Neural cell (in vitro differentiated cells): ENCODE measurements around the gene DCN. TPM values are rescaled to one million over a fixed set of nuclear protein-coding genes. Genes with fewer than 3 reads are reported as not detected.

Source experiments
- H2AFZ ChIP-seq: fragments of 200-600, 300-800 bp; sonication (generic), shearing (Covaris generic); 2 replicates; pipeline ENCODE4 v1.6.0; 2014; ENCODE audit warnings: low read depth, mild to moderate bottlenecking, antibody characterized with exemption, low read length, moderate library complexity
- H3F3A ChIP-seq: fragments of 200-600 bp; shearing (Covaris generic); 2 replicates; pipeline ENCODE4 v1.6.1; 2016; ENCODE audit warnings: mild to moderate bottlenecking, moderate library complexity, mixed read lengths, antibody characterized with exemption, low read length; ENCODE audit not compliant: insufficient read depth, poor library complexity, severe bottlenecking
- H3K27ac ChIP-seq: fragments of 200-600, 300-800 bp; sonication (generic), shearing (Covaris generic); 2 replicates; pipeline ENCODE4 v1.5.1; 2014; ENCODE audit warnings: mild to moderate bottlenecking, low read length, moderate library complexity
- H3K27me3 ChIP-seq: fragments of 300-800, 200-600 bp; sonication (generic), shearing (Covaris generic); 2 replicates; pipeline ENCODE4 v1.6.0; 2014; ENCODE audit warnings: mild to moderate bottlenecking, low read depth, low read length, moderate library complexity; ENCODE audit not compliant: insufficient read depth
- H3K36me3 ChIP-seq: fragments of 300-800, 200-600 bp; sonication (generic), shearing (Covaris generic); 2 replicates; pipeline ENCODE4 v1.5.1; 2014; ENCODE audit warnings: mild to moderate bottlenecking, antibody characterized with exemption, low read length, moderate library complexity; ENCODE audit not compliant: insufficient read depth
- H3K4me2 ChIP-seq: fragments of 300-800, 200-600 bp; sonication (generic), shearing (Covaris generic); 2 replicates; pipeline ENCODE4 v1.6.0; 2014; ENCODE audit warnings: mild to moderate bottlenecking, low read length
- H3K4me3 ChIP-seq: fragments of 300-800, 200-600 bp; sonication (generic), shearing (Covaris generic); 2 replicates; pipeline ENCODE4 v1.5.1; 2014; ENCODE audit warnings: mild to moderate bottlenecking, low read length, moderate library complexity
- H3K79me2 ChIP-seq: fragments of 200-600 bp; shearing (Covaris generic); replicated peaks from 2 replicates; pipeline ENCODE4 v1.6.0; 2014; ENCODE audit warnings: mild to moderate bottlenecking, low read length, moderate library complexity; ENCODE audit not compliant: insufficient read depth
- H3K9ac ChIP-seq: fragments of 300-800, 200-600 bp; sonication (generic), shearing (Covaris generic); 2 replicates; pipeline ENCODE4 v1.6.1; 2016; ENCODE audit warnings: mild to moderate bottlenecking, low read length, mixed read lengths
- H3K9me2 ChIP-seq: fragments of 200-600 bp; shearing (Covaris generic); 2 replicates; pipeline ENCODE4 v1.6.1; 2016; ENCODE audit warnings: mild to moderate bottlenecking, low read length, mixed read lengths; ENCODE audit not compliant: insufficient read depth
- H3K9me3 ChIP-seq: fragments of 200-600, 300-800 bp; sonication (generic), shearing (Covaris generic); 2 replicates; pipeline ENCODE4 v1.6.1; 2016; ENCODE audit warnings: mild to moderate bottlenecking, mixed run types, low read length, moderate library complexity, mixed read lengths
- H4K20me1 ChIP-seq: fragments of 200-600 bp; shearing (Covaris generic); 2 replicates; pipeline ENCODE4 v1.6.1; 2016; ENCODE audit warnings: mild to moderate bottlenecking, mixed run types; ENCODE audit not compliant: insufficient read depth
- CTCF ChIP-seq: fragments of 450-650 bp; IDR thresholded peaks from 2 replicates; pipeline ENCODE4 v1.5.1; 2014; ENCODE audit warnings: antibody characterized with exemption, mild to moderate bottlenecking, moderate library complexity; ENCODE audit not compliant: poor library complexity, severe bottlenecking
- EP300 ChIP-seq: fragments of 450-650 bp; conservative IDR thresholded peaks from 2 replicates; pipeline ENCODE4 v1.6.1; 2014; ENCODE audit warnings: antibody characterized with exemption, mild to moderate bottlenecking, moderate library complexity; ENCODE audit not compliant: poor library complexity, severe bottlenecking
- EZH2 ChIP-seq: fragments of 200-600, 300-800 bp; shearing (Covaris generic), sonication (generic); IDR thresholded peaks from 2 replicates; pipeline ENCODE4 v1.6.1; 2014; ENCODE audit warnings: antibody characterized with exemption, low read length, borderline replicate concordance, mild to moderate bottlenecking; ENCODE audit not compliant: insufficient read depth, poor library complexity, severe bottlenecking
- MXI1 ChIP-seq: fragments of 450-650 bp; conservative IDR thresholded peaks from 2 replicates; pipeline ENCODE4 v1.6.1; 2014; ENCODE audit warnings: antibody characterized with exemption, mild to moderate bottlenecking; ENCODE audit not compliant: poor library complexity, severe bottlenecking
- POLR2AphosphoS5 ChIP-seq: IDR thresholded peaks from 2 replicates; pipeline ENCODE4 v1.6.1; 2012
- RAD21 ChIP-seq: fragments of 450-650 bp; conservative IDR thresholded peaks from 2 replicates; pipeline ENCODE4 v1.6.1; 2014; ENCODE audit warnings: antibody characterized with exemption, mild to moderate bottlenecking, moderate library complexity
- REST ChIP-seq: IDR thresholded peaks from 2 replicates; pipeline ENCODE4 v1.6.1; 2012; ENCODE audit warnings: borderline replicate concordance
- SMC3 ChIP-seq: fragments of 450-650 bp; conservative IDR thresholded peaks from 2 replicates; pipeline ENCODE4 v1.6.1; 2014; ENCODE audit warnings: antibody characterized with exemption, mild to moderate bottlenecking, moderate library complexity; ENCODE audit not compliant: poor library complexity
- TAF1 ChIP-seq: IDR thresholded peaks from 2 replicates; pipeline ENCODE4 v1.6.1; 2012; ENCODE audit warnings: low read depth
- polyA plus RNA-seq: library from polyadenylated mRNA; depleted of rRNA; stranded (reverse); fragments of >200 nt; gene quantifications from 2 replicates; pipeline ENCODE4 v1.2.3, GENCODE V29; 2014

Gene DCN
- polyA plus RNA-seq, 1 donor from 2014 or later, result not detected

DNA sequence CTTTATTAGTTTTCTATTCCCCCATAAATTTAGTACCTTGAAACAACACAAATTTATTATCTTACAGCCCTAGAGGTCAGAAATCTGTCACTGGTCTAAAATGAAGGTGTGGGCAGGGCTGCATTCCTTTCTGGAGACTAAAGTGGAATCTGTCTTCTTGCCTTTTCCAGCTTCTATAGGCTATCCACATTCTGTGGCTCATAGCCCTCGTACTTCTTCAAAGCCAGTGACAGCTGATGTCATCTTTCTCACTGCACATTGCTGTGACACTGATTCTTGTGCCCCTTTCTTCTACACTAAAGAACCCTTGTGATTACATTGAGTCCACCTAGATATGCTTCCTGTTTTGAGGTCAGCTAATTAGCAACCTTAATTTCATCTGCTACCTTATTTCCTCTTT, 23.2 kb upstream of the DCN start:
- Histone ChIP-seq H3K9me2 (no peaks in the 10 kb centered on the region), H3K27me3 (no peaks in the 10 kb centered on the region), H3K4me3 (no peak overlapping the region), H3K9ac (no peak overlapping the region), H3F3A (no peaks in the 10 kb centered on the region), H3K27ac (no peak overlapping the region), H3K36me3 (no peaks in the 10 kb centered on the region), H4K20me1 (no peaks in the 10 kb centered on the region), H3K9me3 (no peaks in the 10 kb centered on the region), H2AFZ (no peak overlapping the region), H3K79me2 (no peaks in the 10 kb centered on the region), H3K4me2 (no peak overlapping the region)
- no peak for TF ChIP-seq POLR2AphosphoS5
- TF ChIP-seq MXI1, result no peak
- TF ChIP-seq EZH2, result no peak
- TF ChIP-seq REST, result no peak
- no peak for TF ChIP-seq TAF1
- TF ChIP-seq RAD21, result no peak
- no peak for TF ChIP-seq CTCF
- no peak for TF ChIP-seq EP300
- no peak for TF ChIP-seq SMC3

GRCh38 chr12:91204421-91204820, 21.8 kb upstream of the DCN start:
- Histone ChIP-seq H3K27ac (no peak overlapping the region), H3K9me2 (no peaks in the 10 kb centered on the region), H3K9me3 (no peaks in the 10 kb centered on the region), H3K36me3 (no peaks in the 10 kb centered on the region), H3K4me3 (no peak overlapping the region), H3K79me2 (no peaks in the 10 kb centered on the region), H3F3A (no peaks in the 10 kb centered on the region), H4K20me1 (no peaks in the 10 kb centered on the region), H3K9ac (no peak overlapping the region), H3K4me2 (no peak overlapping the region), H2AFZ (no peak overlapping the region), H3K27me3 (no peaks in the 10 kb centered on the region)
- TF ChIP-seq REST (no peak), SMC3 (no peak), TAF1 (no peak), POLR2AphosphoS5 (no peak), RAD21 (no peak), EZH2 (no peak)
